K562 (cell line): Measurements from ENCODE around the gene CCDC17. TPM values are rescaled to one million over a fixed set of nuclear protein-coding genes. Genes with fewer than 3 reads are reported as not detected.

ENCODE experiments used
- BRD9 ChIP-seq: fragments of 450-650 bp; IDR thresholded peaks from 2 replicates; pipeline ENCODE4 v1.6.1; 2018; ENCODE audit warnings: low read depth; ENCODE audit not compliant: partially characterized antibody
- BRF1 ChIP-seq: IDR thresholded peaks from 3 replicates; pipeline ENCODE4 v1.6.1; 2011; ENCODE audit warnings: borderline replicate concordance, mild to moderate bottlenecking; ENCODE audit not compliant: insufficient read length; ENCODE audit errors: extremely low read depth
- CBX3 ChIP-seq, 2 experiments: IDR thresholded peaks; 1 replicate in 1 of 2; 2 replicates in 1 of 2; pipeline ENCODE4 v1.6.1; 2012; ENCODE audit warnings: inconsistent platforms in 2 of 2, low read length in 2 of 2, borderline replicate concordance in 1 of 2, control low read depth in 1 of 2
- CTCFL ChIP-seq: IDR thresholded peaks from 2 replicates; pipeline ENCODE4 v1.6.1; 2011; ENCODE audit warnings: borderline replicate concordance, low read depth, mild to moderate bottlenecking, moderate library complexity, low read length; ENCODE audit not compliant: insufficient read depth, poor library complexity, severe bottlenecking
- DACH1 ChIP-seq: fragments of 450-650 bp; IDR thresholded peaks from 2 replicates; pipeline ENCODE4 v1.6.1; 2018; ENCODE audit not compliant: partially characterized antibody
- DPF2 ChIP-seq: fragments of 450-650 bp; IDR thresholded peaks from 2 replicates; pipeline ENCODE4 v1.6.1; 2016
- E2F5 ChIP-seq: sonication (generic); formaldehyde crosslinking; IDR thresholded peaks from 2 replicates; pipeline ENCODE4 v1.8.0; 2022; ENCODE audit warnings: mild to moderate bottlenecking, missing genetic modification reagents
- GATA2 ChIP-seq: sonication (generic); formaldehyde crosslinking; IDR thresholded peaks from 2 replicates; pipeline ENCODE4 v1.4.0; 2020; ENCODE audit warnings: mild to moderate bottlenecking, missing genetic modification reagents
- HDAC3 ChIP-seq: fragments of 450-650 bp; IDR thresholded peaks from 2 replicates; pipeline ENCODE4 v1.6.1; 2018; ENCODE audit warnings: borderline replicate concordance, mild to moderate bottlenecking, moderate library complexity; ENCODE audit not compliant: partially characterized antibody
- HOXB6 ChIP-seq: fragments of 250-450 bp; sonication (Bioruptor Pico); IDR thresholded peaks from 2 replicates; pipeline ENCODE4 v1.5.1; 2022; ENCODE audit warnings: mild to moderate bottlenecking, borderline replicate concordance
- KAT7 ChIP-seq: sonication (generic); formaldehyde crosslinking; IDR thresholded peaks from 2 replicates; pipeline ENCODE4 v1.8.0; 2022; ENCODE audit warnings: missing genetic modification reagents, mild to moderate bottlenecking, borderline replicate concordance
- KDM4B ChIP-seq, 2 experiments: fragments of 450-650 bp in 1 of 2; sonication (generic) in 1 of 2; IDR thresholded peaks; 2 replicates each; pipeline ENCODE4 v1.6.1; 2016 to 2017; ENCODE audit warnings: borderline replicate concordance in 2 of 2, antibody characterized with exemption in 1 of 2, low read depth in 1 of 2, mild to moderate bottlenecking in 1 of 2
- NRF1 ChIP-seq, 2 experiments: fragments of 450-650 bp; IDR thresholded peaks in 1 of 2; conservative IDR thresholded peaks in 1 of 2; 2 replicates each; pipeline ENCODE4 v1.6.1; 2014; ENCODE audit warnings: mild to moderate bottlenecking in 2 of 2
- OTX1 ChIP-seq: fragments of 450-650 bp; formaldehyde crosslinking; IDR thresholded peaks from 2 replicates; pipeline ENCODE4 v1.4.0; 2022; ENCODE audit warnings: mild to moderate bottlenecking
- POLR2G ChIP-seq: fragments of 200-400 bp; formaldehyde crosslinking; IDR thresholded peaks from 2 replicates; pipeline ENCODE4 v1.6.1; 2017; ENCODE audit warnings: low read depth, mild to moderate bottlenecking, antibody characterized with exemption, low read length, moderate library complexity
- POLR2H ChIP-seq: IDR thresholded peaks from 2 replicates; pipeline ENCODE4 v1.6.1; 2016; ENCODE audit warnings: missing genetic modification characterization, low read depth, mild to moderate bottlenecking, control low read depth, missing compliant biosample characterization, moderate library complexity
- RFX5 ChIP-seq: IDR thresholded peaks from 2 replicates; pipeline ENCODE4 v1.6.1; 2011; ENCODE audit warnings: low read depth, mild to moderate bottlenecking, improper control_type of control experiment, low read length
- U2AF1 ChIP-seq: fragments of 200-400 bp; formaldehyde crosslinking; optimal IDR thresholded peaks from 2 replicates; pipeline ENCODE3; 2017; ENCODE audit warnings: mild to moderate bottlenecking, low read depth, low read length, moderate library complexity
- ZFP1 ChIP-seq: fragments of 450-650 bp; formaldehyde crosslinking; IDR thresholded peaks from 2 replicates; pipeline ENCODE4 v1.4.0; 2020; ENCODE audit warnings: mild to moderate bottlenecking, mixed read lengths
- ZFP91 ChIP-seq: sonication (generic); formaldehyde crosslinking; IDR thresholded peaks from 2 replicates; pipeline ENCODE4 v1.8.0; 2022; ENCODE audit warnings: mild to moderate bottlenecking, missing genetic modification reagents
- ZKSCAN8 ChIP-seq: fragments of 200-800 bp; sonication (Bioruptor generic); IDR thresholded peaks from 2 replicates; pipeline ENCODE4 v1.6.1; 2016; ENCODE audit warnings: missing genetic modification characterization, missing compliant biosample characterization
- polyA plus RNA-seq, 8 experiments: library from polyadenylated mRNA; depleted of rRNA in 4 of 8; stranded (reverse) in 5 of 8; unstranded in 3 of 8; fragments of >200 nt; fragmentation: Nextera tagmentation in 2 of 8; fragmentation: Illumina TruSeq in 1 of 8; extraction: Ambion mirVana in 2 of 8; extraction: Trizol in 1 of 8; gene quantifications; 2 replicates each; pipeline versions ENCODE4 v1.2.1 to v1.2.3, GENCODE V29; 2011 to 2014; ENCODE audit warnings: inconsistent platforms in 1 of 8, missing spikeins in 1 of 8
- total RNA-seq, 7 experiments: library from RNA; depleted of rRNA in 6 of 7; stranded (reverse); fragments of >200 nt in 6 of 7; fragmentation: Illumina TruSeq in 2 of 7; extraction: Trizol in 2 of 7; gene quantifications; 2 replicates each; pipeline versions ENCODE4 v1.2.1 to v1.2.3, GENCODE V29; 2011 to 2021; ENCODE audit warnings: low replicate concordance in 1 of 7

CCDC17 gene
- total and polyA plus RNA-seq, 9 of the 15 experiments (the other 6 are each of a cell fraction or from before 2014, with no cell fraction given): 0.20 to 2.4 (median 0.85) TPM

GRCh38 chr1:45584351-45585109 is 39.3 kb downstream of the CCDC17 start (continued):
- TF ChIP-seq NRF1 (conservative IDR thresholded peaks at IDR 0.05 in 1 of 2, IDR thresholded peaks at IDR 0.05 in 1 of 2) (peak; percentile 84 to 86), U2AF1 (peak; percentile 62), KAT7 (0 out of 2 replicates have a peak, but pooled peaks have one; percentile 6), POLR2H (tag) (no peak), OTX1 (no peak), E2F5 (CRISPR knock-in tag) (peak; percentile 68; the same call in 1 of the 2 replicates), CTCFL (no peak), GATA2 (CRISPR knock-in tag) (0 out of 2 replicates have a peak, but pooled peaks have one; percentile 6), KDM4B (IDR thresholded peaks at IDR 0.05; ENCODE audit: borderline replicate concordance in 2 of 2, low read depth in 1 of 2) (no peak), HOXB6 (CRISPR knock-in tag) (no peak), ZFP1 (CRISPR knock-in tag) (no peak), HDAC3 (no peak), DACH1 (no peak), ZKSCAN8 (CRISPR knock-in tag) (no peak), DPF2 (no peak; the same call in 1 of the 2 replicates), ZFP91 (no peak), BRD9 (no peak), CBX3 (IDR thresholded peaks at IDR 0.05; ENCODE audit: borderline replicate concordance in 1 of 2, low read length in 2 of 2) (peak in 1 of 2 experiments; percentile 55; a peak in 1 of 3 replicates), RFX5 (peak; percentile 5), BRF1 (no peak), POLR2G (peak; percentile 97)
